ENCODE data around the gene MVD. TPM values are rescaled to one million over a fixed set of nuclear protein-coding genes. Genes with fewer than 3 reads are reported as not detected.

MVD gene
- total and polyA plus RNA-seq, 2 of the 13 experiments (the other 11 are each of a cell fraction or from before 2014, with no cell fraction given) = 28.1 to 187 TPM

GRCh38 chr16:88618182-88618955, 44.5 kb downstream of the MVD start (continued):
- TF ChIP-seq ZNF362 (CRISPR knock-in tag; IDR thresholded peaks at IDR 0.05; ENCODE audit: borderline replicate concordance) (no peak), ZNF567 (CRISPR knock-in tag; IDR thresholded peaks at IDR 0.05; ENCODE audit: borderline replicate concordance) (peak; percentile 35; the same call in 1 of the 2 replicates), MTA1 (CRISPR knock-in tag; IDR thresholded peaks at IDR 0.05; ENCODE audit: borderline replicate concordance) (peak; percentile 92; the same call in 1 of the 2 replicates), ZBTB49 (CRISPR knock-in tag; IDR thresholded peaks at IDR 0.05; ENCODE audit: borderline replicate concordance) (no peak), SP1 (IDR thresholded peaks at IDR 0.05) (no peak), SP1 (CRISPR knock-in tag; IDR thresholded peaks at IDR 0.05) (no peak), NCOR1 (IDR thresholded peaks at IDR 0.05; ENCODE audit: borderline replicate concordance, low read length) (peak; percentile 72; the same call in 1 of the 2 replicates), SATB2 (CRISPR knock-in tag; IDR thresholded peaks at IDR 0.05) (no peak), MED13 (CRISPR knock-in tag; IDR thresholded peaks at IDR 0.05) (0 out of 2 replicates have a peak, but pooled peaks have one; percentile 48), TFAP4 (IDR thresholded peaks at IDR 0.05; ENCODE audit: borderline replicate concordance, low read depth) (peak; percentile 65; the same call in 1 of the 2 replicates), EED (CRISPR knock-in tag; IDR thresholded peaks at IDR 0.05) (peak; percentile 52; the same call in 1 of the 2 replicates), SAP130 (CRISPR knock-in tag; IDR thresholded peaks at IDR 0.05; ENCODE audit: low read depth) (peak; percentile 82), ZHX1 (CRISPR knock-in tag; IDR thresholded peaks at IDR 0.05; ENCODE audit: low read depth) (peak; percentile 83; the same call in 1 of the 2 replicates), ZBTB20 (CRISPR knock-in tag; IDR thresholded peaks at IDR 0.05; ENCODE audit: borderline replicate concordance, low read depth) (no peak), ZMAT5 (CRISPR knock-in tag; IDR thresholded peaks at IDR 0.05; ENCODE audit: borderline replicate concordance, low read depth) (no peak), ZNF768 (CRISPR knock-in tag; IDR thresholded peaks at IDR 0.05) (peak; percentile 6; the same call in 1 of the 2 replicates), ZBTB38 (CRISPR knock-in tag; IDR thresholded peaks at IDR 0.05) (peak; percentile 93), TBX2 (CRISPR knock-in tag; IDR thresholded peaks at IDR 0.05; ENCODE audit: borderline replicate concordance) (peak; percentile 73; the same call in 1 of the 2 replicates), JUND (CRISPR knock-in tag; IDR thresholded peaks at IDR 0.05) (0 out of 2 replicates have a peak, but pooled peaks have one; percentile 63)

Data from HepG2 (cell line).